Mucosa of descending colon (tissue), 3 donors: ENCODE results near the gene LCLAT1. TPM values are rescaled to one million over a fixed set of nuclear protein-coding genes. Genes with fewer than 3 reads are reported as not detected.
A peak's percentile ranks its signal among the peaks of the same experiment; 100 is the strongest.

Source experiments
- ATAC-seq: fragments of 200-7000 bp; cut with Tn5 transposase; one replicate; pipeline ENCODE4 v1.9.1; 2020; ENCODE audit warnings: mild to moderate bottlenecking, moderate library complexity
- DNase-seq, 3 donors: peaks; one replicate each; pipeline ENCODE4 v3.0.0-alpha.2; 2020
- H3K36me3 ChIP-seq: fragments of 200-600 bp; one replicate; pipeline ENCODE4 v1.8.0; 2021; ENCODE audit warnings: low read depth, mild to moderate bottlenecking
- H3K4me1 ChIP-seq: fragments of 200-600 bp; one replicate; pipeline ENCODE4 v1.8.0; 2021; ENCODE audit warnings: low read depth, mild to moderate bottlenecking
- H3K4me3 ChIP-seq: fragments of 200-600 bp; one replicate; pipeline ENCODE4 v1.8.0; 2021; ENCODE audit warnings: mild to moderate bottlenecking
- H3K9me3 ChIP-seq: fragments of 200-600 bp; one replicate; pipeline ENCODE4 v1.8.0; 2021; ENCODE audit warnings: mild to moderate bottlenecking
- CTCF ChIP-seq: fragments of 200-600 bp; IDR thresholded peaks from one replicate; pipeline ENCODE4 v1.8.0; 2022; ENCODE audit warnings: antibody characterized with exemption, mild to moderate bottlenecking
- intact Hi-C, 2 donors: fragments of 100-400 bp; cut with DNase I in 1 of 2; cut with micrococcal nuclease in 1 of 2; formaldehyde crosslinking; loops; one replicate each; pipeline versions ENCODE4 v1.11.0 to v1.11.1; 2022; cut with DNase I, micrococcal nuclease
- total RNA-seq, 3 donors: library from RNA; stranded (reverse); fragmentation: NEBNext Ultra II Directional in 2 of 3; extraction: Animal tissue kit (Norgen Biotek cat#: 25700) in 2 of 3; gene quantifications; one replicate each; pipeline versions ENCODE4 v1.2.1 to v1.2.4, GENCODE V29; 2021 to 2023
- donor health status: DM: no; HTN: no; CAD: no; lungs with moderate emphysema.
- donor health status: DM: no; HTN: no; CAD: no.
- donor health status: DM: no; HTN: yes; CAD: no.

LCLAT1 gene
- total RNA-seq, 3 donors from 2014 or later, result 18.1 to 27.1 (median 22.2) TPM

GRCh38 chr2:30484145-30484544, 37.1 kb downstream of the LCLAT1 start:
- Histone ChIP-seq H3K4me1 (peaks cover 20% of the 10 kb centered on the region), H3K9me3 (no peaks in the 10 kb centered on the region), H3K4me3 (no peak overlapping the region), H3K36me3 (no peaks in the 10 kb centered on the region)
- ATAC-seq (no peak), DNase-seq (no peak)
- intact Hi-C loops, result no loop called here
- no peak for TF ChIP-seq CTCF

GRCh38 chr2:30484995-30485394, 37.9 kb downstream of the LCLAT1 start:
- no peaks in the 10 kb centered on the region for H3K36me3 ChIP-seq
- no peak for ATAC-seq
- no peak overlapping the region for H3K4me3 ChIP-seq
- H3K9me3 ChIP-seq, result no peaks in the 10 kb centered on the region
- no peak for DNase-seq
- H3K4me1 ChIP-seq, result peaks cover 20% of the 10 kb centered on the region
- TF ChIP-seq CTCF, result no peak
- intact Hi-C loops, result no loop called here

GRCh38 chr2:30486655-30487054, 39.6 kb downstream of the LCLAT1 start:
- peaks cover 7% of the 10 kb centered on the region for H3K4me1 ChIP-seq
- intact Hi-C loops, result no loop called here
- DNase-seq (no peak), ATAC-seq (peak; percentile 48)
- H3K36me3 ChIP-seq, result no peaks in the 10 kb centered on the region
- H3K9me3 ChIP-seq, result no peaks in the 10 kb centered on the region
- H3K4me3 ChIP-seq, result no peak overlapping the region
- no peak for TF ChIP-seq CTCF

GRCh38 chr2:30487603-30488002, 40.6 kb downstream of the LCLAT1 start:
- Histone ChIP-seq H3K4me3 (no peak overlapping the region), H3K36me3 (no peaks in the 10 kb centered on the region), H3K4me1 (no peaks in the 10 kb centered on the region), H3K9me3 (no peaks in the 10 kb centered on the region)
- intact Hi-C loops, result no loop called here
- no peak for TF ChIP-seq CTCF
- no peak for ATAC-seq
- DNase-seq, result no peak

- no peak for TF ChIP-seq CTCF
- peak; percentile 34 for ATAC-seq
These were observed 41.1 kb downstream of the LCLAT1 start for GRCh38 chr2:30488012-30488659.

GRCh38 chr2:30491225-30491624, 44.2 kb downstream of the LCLAT1 start:
- Histone ChIP-seq H3K36me3 (no peaks in the 10 kb centered on the region), H3K4me3 (no peak overlapping the region), H3K4me1 (no peaks in the 10 kb centered on the region), H3K9me3 (no peaks in the 10 kb centered on the region)
- intact Hi-C loops, result no loop called here
- no peak for TF ChIP-seq CTCF
- no peak for ATAC-seq
- DNase-seq, result no peak

More at GRCh38 chr2:30488012-30488659, 41.1 kb downstream of the LCLAT1 start:
- DNase-seq, result no peak
- Histone ChIP-seq H3K4me1 (no peaks in the 10 kb centered on the region), H3K9me3 (no peaks in the 10 kb centered on the region), H3K4me3 (no peak overlapping the region), H3K36me3 (no peaks in the 10 kb centered on the region)
- intact Hi-C loops, result no loop called here
